Heart left ventricle (tissue), 16 donors: Measurements from ENCODE around the gene GMPS. TPM values are rescaled to one million over a fixed set of nuclear protein-coding genes. Genes with fewer than 3 reads are reported as not detected.

Source experiments
- ATAC-seq, 4 donors: fragments of 200-7000 bp; cut with Tn5 transposase; one replicate each; pipeline ENCODE4 v1.9.1; 2020 to 2022; ENCODE audit warnings: moderate library complexity in 4 of 4, mild to moderate bottlenecking in 3 of 4, moderate number of reproducible peaks in 1 of 4
- DNase-seq, 5 donors: peaks; one replicate each; pipeline ENCODE4 v3.0.0-alpha.2; 2020
- H3K27ac ChIP-seq, 12 donors: fragments of 200-600 bp; sonication (generic) in 4 of 12; one replicate each; pipeline versions ENCODE4 v1.5.0 to v1.8.0; 2016 to 2022; ENCODE audit warnings: mild to moderate bottlenecking in 2 of 12
- H3K27me3 ChIP-seq, 9 donors: fragments of 200-600 bp; sonication (generic) in 2 of 9; one replicate each; pipeline versions ENCODE4 v1.5.1 to v1.8.0; 2016 to 2022; ENCODE audit warnings: mild to moderate bottlenecking in 3 of 9
- H3K36me3 ChIP-seq, 9 donors: fragments of 200-600 bp; sonication (generic) in 2 of 9; one replicate each; pipeline versions ENCODE4 v1.5.0 to v1.8.0; 2018 to 2022; ENCODE audit warnings: mild to moderate bottlenecking in 2 of 9
- H3K4me1 ChIP-seq, 12 donors: fragments of 200-600 bp; sonication (generic) in 4 of 12; one replicate each; pipeline versions ENCODE4 v1.5.0 to v1.8.0; 2016 to 2022; ENCODE audit warnings: mild to moderate bottlenecking in 3 of 12
- H3K4me3 ChIP-seq, 12 donors: fragments of 200-600 bp; sonication (generic) in 4 of 12; one replicate each; pipeline versions ENCODE4 v1.5.0 to v1.8.0; 2017 to 2022; ENCODE audit warnings: mild to moderate bottlenecking in 9 of 12, moderate library complexity in 4 of 12
- H3K9me3 ChIP-seq, 12 donors: fragments of 200-600 bp; sonication (generic) in 4 of 12; one replicate each; pipeline versions ENCODE4 v1.5.0 to v1.8.0; 2016 to 2022; ENCODE audit warnings: mild to moderate bottlenecking in 1 of 12
- POLR2A ChIP-seq, 2 donors: fragments of 450-650 bp; IDR thresholded peaks; one replicate each; pipeline ENCODE4 v1.6.1; 2017; ENCODE audit warnings: antibody characterized with exemption in 2 of 2, mild to moderate bottlenecking in 2 of 2, moderate library complexity in 2 of 2
- WGBS, 4 donors: extraction: QIAGEN DNeasy Blood & Tissue Kit in 2 of 4; methylation state at CpG; one replicate each; pipeline versions ENCODE4 v1.1.5 to v1.1.7; 2013 to 2018; 5-methylcytosine and 5-hydroxymethylcytosine counted together
- intact Hi-C, 10 donors: fragments of 100-400 bp; cut with DNase I; formaldehyde crosslinking; loops; one replicate each; pipeline versions ENCODE4 v1.11.1 to v1.14.2; 2022
- polyA plus RNA-seq, 2 donors: library from polyadenylated mRNA; stranded (reverse); fragments of 200-250 nt; gene quantifications; one replicate each; pipeline ENCODE4 v1.2.3, GENCODE V29; 2013
- total RNA-seq, 9 donors: library from RNA; depleted of rRNA in 2 of 9; stranded (reverse); fragments of >200 nt in 2 of 9; fragmentation: NEBNext Ultra II Directional in 3 of 9; extraction: Animal tissue kit (Norgen Biotek cat#: 25700) in 3 of 9; gene quantifications; one replicate each; pipeline versions ENCODE4 v1.1.0 to v1.2.4, GENCODE V29; 2016 to 2023
- TF ChIP-seq, protein P1 (sequence below), 12 donors: fragments of 200-600 bp; sonication (generic) in 4 of 12; IDR thresholded peaks; one replicate each; pipeline versions ENCODE4 v1.5.0 to v1.8.0; 2018 to 2022; ENCODE audit warnings: antibody characterized with exemption in 12 of 12, mild to moderate bottlenecking in 5 of 12
- donor health status: ischemic (EF 13 %, LVEDD 7.1; RV severe dilation, severe dysfunction).
- donor health status: healthy with polysubstance abuse.
- donor health status: DM: no; HTN: yes; CAD: no.
- donor health status: DM: no; HTN: no; CAD: no.
- donor health status: ischemic (EF 25% LVEDD 6.9; RV normal size, moderate dysfunction).
- donor health status: ischemic (EF 25% LVEDD 5.7; RV mildly dilated, moderate dysfunction).
- donor health status: healthy.
- donor health status: DM: yes; HTN: yes; CAD: no.
- donor health status: ischemic (EF 35%, LVEDD 5.7; RV mildly dilated, moderate dysfunction).
- donor health status: nonischemic (EF 11% LVEDD 7.7; RV severe dilation, severe dysfunction).
- donor health status: DM: yes; HTN: yes; CAD: no.
- donor health status: PGD.
- donor health status: ischemic (EF 29% LVEDD 5.4; RV normal size, mild dysfunction).
- donor health status: nonischemic (EF 23%, LVEDD 6.1; RV moderate dilation, normal function).

GMPS gene
- total and polyA plus RNA-seq, 11 donors: 11.9 to 36.8 (median 28.1) TPM

DNA sequence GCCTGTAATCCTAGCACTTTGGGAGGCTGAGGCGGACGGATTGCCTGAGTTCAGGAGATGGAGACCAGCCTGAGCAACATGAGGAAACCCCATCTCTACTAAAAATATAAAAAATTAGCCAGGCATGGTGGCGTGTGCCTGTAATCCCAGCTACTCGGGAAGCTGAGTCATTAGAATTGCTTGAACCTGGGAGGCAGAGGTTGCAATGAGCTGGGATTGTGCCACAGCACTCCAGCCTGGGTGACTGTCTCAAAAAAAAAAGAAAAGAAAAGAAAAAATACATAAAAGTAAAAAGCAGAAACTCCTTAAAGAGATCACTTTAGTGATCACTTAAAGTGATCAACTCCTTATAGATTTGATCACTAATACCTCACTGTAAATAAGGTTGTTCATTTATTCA is 78.0 kb downstream of the GMPS start:
- no peaks in the 10 kb centered on the region for H3K27me3 ChIP-seq
- H3K9me3 ChIP-seq: peaks cover 0 to 3% (median 0%) of the 10 kb centered on the region in 12 donors
- no peak overlapping the region for H3K4me3 ChIP-seq
- H3K36me3 ChIP-seq: no peaks in the 10 kb centered on the region
- H3K27ac ChIP-seq: no peak overlapping the region
- 84 to 94% (median 88%) methylated on average over 4 of the region's 4 CpGs for WGBS, 4 donors
- ATAC-seq (no peak), DNase-seq (no peak)
- TF ChIP-seq POLR2A (IDR thresholded peaks at IDR 0.05): no peak
- TF ChIP-seq, protein P1, sequence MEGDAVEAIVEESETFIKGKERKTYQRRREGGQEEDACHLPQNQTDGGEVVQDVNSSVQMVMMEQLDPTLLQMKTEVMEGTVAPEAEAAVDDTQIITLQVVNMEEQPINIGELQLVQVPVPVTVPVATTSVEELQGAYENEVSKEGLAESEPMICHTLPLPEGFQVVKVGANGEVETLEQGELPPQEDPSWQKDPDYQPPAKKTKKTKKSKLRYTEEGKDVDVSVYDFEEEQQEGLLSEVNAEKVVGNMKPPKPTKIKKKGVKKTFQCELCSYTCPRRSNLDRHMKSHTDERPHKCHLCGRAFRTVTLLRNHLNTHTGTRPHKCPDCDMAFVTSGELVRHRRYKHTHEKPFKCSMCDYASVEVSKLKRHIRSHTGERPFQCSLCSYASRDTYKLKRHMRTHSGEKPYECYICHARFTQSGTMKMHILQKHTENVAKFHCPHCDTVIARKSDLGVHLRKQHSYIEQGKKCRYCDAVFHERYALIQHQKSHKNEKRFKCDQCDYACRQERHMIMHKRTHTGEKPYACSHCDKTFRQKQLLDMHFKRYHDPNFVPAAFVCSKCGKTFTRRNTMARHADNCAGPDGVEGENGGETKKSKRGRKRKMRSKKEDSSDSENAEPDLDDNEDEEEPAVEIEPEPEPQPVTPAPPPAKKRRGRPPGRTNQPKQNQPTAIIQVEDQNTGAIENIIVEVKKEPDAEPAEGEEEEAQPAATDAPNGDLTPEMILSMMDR (IDR thresholded peaks at IDR 0.05): no peak
- intact Hi-C loops: no loop called here
- peaks cover 0 to 9% (median 0%) of the 10 kb centered on the region in 12 donors for H3K4me1 ChIP-seq

DNA sequence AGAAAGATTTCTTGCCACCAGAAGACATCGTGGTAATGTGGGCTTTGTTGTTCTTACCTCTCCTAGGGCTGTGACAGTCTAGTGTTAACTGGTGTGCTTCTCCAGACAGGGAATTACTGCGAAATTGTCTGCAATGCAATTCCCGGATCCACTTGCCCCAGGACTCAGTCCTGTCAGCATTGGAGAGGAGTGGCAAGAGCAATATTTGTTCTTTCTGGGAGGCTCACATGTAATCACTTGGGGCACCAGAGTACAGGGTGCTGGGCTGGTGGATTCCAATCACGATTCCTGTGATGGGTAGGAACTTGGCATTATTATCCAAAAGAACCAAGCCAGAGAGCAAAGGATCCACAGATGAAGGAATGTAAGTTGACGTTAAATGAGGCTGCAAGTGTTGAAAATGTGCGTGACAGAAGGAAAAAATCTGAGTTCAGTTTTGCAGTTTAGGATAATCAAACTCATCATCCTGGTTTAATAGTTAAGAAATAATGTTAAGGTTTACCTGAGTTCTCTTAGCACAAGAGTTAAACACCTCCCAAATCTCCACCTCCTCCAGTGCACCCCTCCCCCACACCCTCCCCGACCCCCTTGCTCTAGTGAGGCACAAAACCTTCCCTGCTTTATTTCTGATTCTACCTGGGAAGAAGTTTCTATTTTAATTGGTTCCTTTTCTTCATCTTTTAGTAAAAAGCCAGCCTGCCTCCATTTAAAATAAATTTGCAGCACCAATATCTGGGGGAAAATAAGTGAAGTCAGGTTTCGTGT is 79.2 kb downstream of the GMPS start:
- no peak overlapping the region for H3K4me3 ChIP-seq
- no peaks in the 10 kb centered on the region for H3K27me3 ChIP-seq
- H3K9me3 ChIP-seq: peaks cover 0 to 3% (median 0%) of the 10 kb centered on the region in 12 donors
- no peak for TF ChIP-seq POLR2A (IDR thresholded peaks at IDR 0.05)
- TF ChIP-seq, protein P1 (IDR thresholded peaks at IDR 0.05): no peak
- H3K4me1 ChIP-seq: peaks cover 0 to 9% (median 0%) of the 10 kb centered on the region in 12 donors
- intact Hi-C loops: no loop called here
- no peak overlapping the region for H3K27ac ChIP-seq
- 76 to 82% (median 80%) methylated on average over 8 of the region's 8 CpGs for WGBS, 4 donors
- DNase-seq (no peak), ATAC-seq (no peak)
- no peaks in the 10 kb centered on the region for H3K36me3 ChIP-seq

DNA sequence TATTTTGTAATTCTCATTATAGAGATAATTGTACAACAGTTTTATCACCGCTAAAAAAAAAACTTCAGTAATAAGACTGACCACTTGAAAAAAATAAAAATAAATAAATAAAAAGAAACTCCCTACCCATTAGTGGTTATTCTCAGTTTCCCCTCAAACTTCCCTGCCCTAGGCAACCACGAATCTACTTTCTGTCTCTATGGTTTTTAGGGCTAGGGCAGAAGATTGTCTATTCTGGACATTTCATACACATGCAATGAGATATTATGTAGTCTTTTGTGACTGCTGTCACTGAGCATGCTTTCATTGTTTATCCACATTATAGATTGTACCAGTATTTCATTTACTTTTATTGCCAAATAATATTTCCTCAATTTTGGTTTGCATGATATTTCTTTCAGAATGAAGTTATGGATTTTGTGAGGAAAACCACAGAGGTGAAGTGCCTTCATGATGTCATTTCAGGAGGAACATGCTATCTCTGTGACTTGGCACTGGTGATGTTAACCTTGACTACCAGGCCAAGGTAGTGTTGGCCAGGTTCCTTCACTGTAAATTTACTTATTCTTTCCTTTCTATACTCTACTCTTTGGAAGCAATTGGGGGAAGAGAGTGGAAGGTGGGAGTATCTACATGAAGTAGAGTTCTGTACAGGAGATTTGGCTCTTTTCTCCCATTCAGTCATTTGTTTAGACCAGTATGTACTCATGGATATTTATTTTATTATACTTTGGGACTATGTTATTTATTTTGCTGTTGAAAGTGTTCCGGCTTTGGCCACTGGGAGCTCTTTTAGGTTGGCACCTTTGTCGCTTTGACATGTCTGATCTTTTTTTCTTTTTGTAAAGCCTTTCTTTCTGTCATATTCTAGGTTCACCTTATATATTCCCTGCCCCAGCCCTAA is 86.3 kb downstream of the GMPS start:
- Histone ChIP-seq H3K27ac (no peak overlapping the region), H3K4me1 (peaks cover 0 to 8% (median 0%) of the 10 kb centered on the region in 12 donors), H3K4me3 (no peak overlapping the region), H3K36me3 (no peaks in the 10 kb centered on the region), H3K9me3 (peaks cover 0 to 12% (median 0%) of the 10 kb centered on the region in 12 donors), H3K27me3 (no peaks in the 10 kb centered on the region)
- TF ChIP-seq, protein P1 (IDR thresholded peaks at IDR 0.05): no peak
- TF ChIP-seq POLR2A (IDR thresholded peaks at IDR 0.05): no peak
- WGBS, 4 donors: 96 to 97% (median 97%) methylated on average over 4 of the region's 4 CpGs
- ATAC-seq (no peak), DNase-seq (no peak)
- intact Hi-C loops: no loop called here

DNA sequence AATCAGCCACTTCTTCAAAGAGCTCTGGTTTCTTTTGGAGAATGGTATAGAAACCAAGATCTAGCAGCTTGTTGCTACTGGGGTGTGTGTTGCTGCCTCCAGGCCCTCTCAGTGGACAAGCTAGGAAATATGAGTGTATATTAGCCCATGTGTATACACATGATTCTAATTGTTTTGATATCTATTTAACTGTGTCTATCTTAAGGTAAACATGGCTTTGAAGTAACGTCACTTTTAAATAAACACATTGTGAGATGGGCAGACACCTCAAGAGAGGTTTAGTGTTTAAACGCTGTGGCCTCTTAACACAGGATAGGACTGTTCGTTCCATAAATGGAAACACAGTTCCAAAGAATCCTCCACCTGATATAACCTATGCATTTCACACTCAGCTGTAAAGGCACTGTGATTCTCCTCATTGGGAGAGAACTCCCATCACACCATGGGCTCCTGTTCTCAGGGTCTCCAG is 87.0 kb downstream of the GMPS start:
- TF ChIP-seq, protein P1 (IDR thresholded peaks at IDR 0.05): no peak
- no peak for TF ChIP-seq POLR2A (IDR thresholded peaks at IDR 0.05)
- Histone ChIP-seq H3K4me1 (peaks cover 0 to 8% (median 0%) of the 10 kb centered on the region in 12 donors), H3K27ac (no peak overlapping the region), H3K27me3 (no peaks in the 10 kb centered on the region), H3K9me3 (peaks cover 0 to 12% (median 0%) of the 10 kb centered on the region in 12 donors), H3K36me3 (no peaks in the 10 kb centered on the region), H3K4me3 (no peak overlapping the region)
- intact Hi-C loops: no loop called here
- WGBS, 4 donors: 67 to 82% (median 78%) methylated on average over 3 of the region's 3 CpGs
- no peak for DNase-seq
- no peak for ATAC-seq
